ENCODE results near the gene GP1BA.
"Not testable (repeated sequence)": the region's sequence is repeated elsewhere in the genome, so short reads cannot be mapped to it uniquely, and the experiment has no call there.

Gene GP1BA

DNA sequence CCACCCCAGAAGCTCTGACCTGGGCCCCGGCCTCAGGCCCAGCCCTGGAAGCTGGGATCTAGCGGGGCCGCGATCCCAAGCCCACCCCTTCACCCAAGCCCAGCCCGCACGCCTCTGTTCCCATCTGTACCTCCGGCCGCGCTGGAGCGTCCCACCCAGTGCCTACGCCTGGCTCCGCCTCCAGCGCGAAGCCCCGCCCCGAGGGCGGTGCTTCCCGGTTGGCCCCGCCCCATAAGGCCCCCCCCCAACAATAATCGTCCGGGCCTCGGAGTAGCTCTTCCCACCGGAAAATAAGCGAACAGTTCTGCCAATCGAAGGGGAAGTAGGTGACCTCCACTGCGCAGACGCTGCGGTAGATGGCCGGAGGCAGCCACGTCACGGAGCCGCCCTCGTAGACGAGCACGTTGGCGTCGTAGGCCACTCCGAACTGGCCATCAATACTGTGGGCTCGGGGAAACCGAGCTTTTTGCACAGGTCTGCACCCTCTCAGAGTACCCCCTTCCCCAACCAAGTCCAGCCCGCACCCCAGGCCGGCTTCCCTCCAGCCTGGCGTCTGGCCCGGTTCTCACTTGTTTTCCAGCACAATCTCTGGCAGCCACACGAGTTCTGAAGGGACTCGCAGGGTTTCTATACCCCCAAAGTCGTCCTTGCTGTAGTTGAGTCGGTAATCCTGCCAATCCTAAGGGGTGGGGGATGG, 30.3 kb upstream of the GP1BA start:
- DNase-seq: no peak

DNA sequence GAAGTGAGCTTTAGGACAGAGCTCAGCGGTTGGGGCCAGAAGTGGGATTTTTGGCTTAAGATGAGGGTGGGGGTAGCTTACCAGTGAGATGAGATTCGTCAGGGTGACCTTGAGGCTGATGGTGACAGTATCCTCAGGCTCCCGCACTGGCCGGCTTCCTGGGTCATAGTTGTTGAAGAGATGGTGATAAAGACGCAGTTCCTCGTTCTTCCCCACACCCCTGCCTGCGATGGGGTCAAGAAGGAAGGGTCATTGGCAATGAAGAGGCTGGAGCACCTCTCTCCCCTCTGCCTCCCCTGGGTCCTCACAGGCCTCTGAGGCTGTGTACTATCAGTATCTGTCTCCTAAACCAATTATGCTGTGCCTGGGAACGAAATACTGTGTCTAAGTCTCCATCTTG, 29.5 kb upstream of the GP1BA start:
- DNase-seq: no peak

DNA sequence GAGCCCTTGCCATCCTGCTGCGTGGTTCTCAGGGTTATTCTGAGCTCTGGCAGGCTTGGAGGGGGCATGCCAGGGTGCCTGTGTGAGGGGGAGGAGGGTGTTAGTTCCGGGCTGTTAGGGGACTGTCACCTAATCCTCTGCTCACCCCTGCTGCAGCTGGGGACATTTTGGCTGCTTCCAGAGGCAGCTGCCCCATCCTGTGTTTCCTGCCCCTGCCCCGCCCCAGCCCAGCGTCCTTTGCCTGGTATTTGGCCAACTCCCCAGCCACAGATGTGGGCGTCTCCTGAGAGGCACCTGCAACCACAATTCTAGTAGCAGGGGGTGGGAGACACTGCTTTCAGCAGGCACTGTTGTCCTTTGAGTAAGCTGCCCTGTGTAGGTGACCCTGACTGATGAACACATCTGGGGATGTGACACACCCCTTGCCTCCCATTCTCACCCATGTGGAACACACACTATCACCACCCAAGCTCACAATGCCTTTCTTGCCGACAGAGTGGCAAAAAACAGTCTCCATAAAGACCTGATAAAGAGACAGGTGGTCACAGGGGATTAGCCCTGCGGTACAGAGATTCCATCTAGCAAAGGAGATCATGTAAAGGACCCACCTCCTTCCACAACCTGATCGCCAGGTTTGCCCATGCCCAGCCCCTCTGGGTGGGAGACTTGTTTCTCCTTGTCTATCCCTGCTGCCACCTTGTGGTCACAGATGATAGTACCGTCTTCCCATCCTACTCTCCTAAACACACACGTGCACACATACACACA, 28.8 kb upstream of the GP1BA start, which contains the start of gene CHRNE:
CHRNE (minus strand) TSS at position 48 of the 768 bp plus-strand sequence; CDS start at position 13, 35 bp downstream.
- peak; percentile 76 for DNase-seq

- not testable (repeated sequence) for DNase-seq
These were observed 25.4 kb upstream of the GP1BA start for GRCh38 chr17:4906642-4907041.

- DNase-seq: no peak
These were observed 23.8 kb upstream of the GP1BA start for GRCh38 chr17:4908301-4908700.

- DNase-seq: peak; percentile 73
These were observed 23.2 kb upstream of the GP1BA start for GRCh38 chr17:4908711-4909496.

DNA sequence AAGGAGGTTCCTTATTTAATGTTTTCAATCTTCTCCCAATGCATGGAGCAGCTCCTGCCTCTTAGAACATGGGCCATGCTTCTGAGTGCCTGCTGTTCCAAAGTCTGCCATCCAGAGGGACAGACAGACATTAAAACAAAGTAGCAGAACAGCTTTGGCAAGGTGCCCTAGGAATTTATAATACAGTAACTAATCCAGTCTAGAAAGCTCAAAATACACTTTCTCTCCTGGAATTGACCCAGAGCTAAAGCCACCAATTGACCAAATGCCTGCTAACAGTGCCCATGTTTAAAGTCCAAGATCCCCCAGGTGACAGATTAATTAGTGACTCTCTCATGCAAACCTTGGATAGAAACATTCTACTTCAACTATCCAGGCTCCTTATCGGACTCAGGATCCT, 18.1 kb upstream of the GP1BA start:
- no peak for DNase-seq

DNA sequence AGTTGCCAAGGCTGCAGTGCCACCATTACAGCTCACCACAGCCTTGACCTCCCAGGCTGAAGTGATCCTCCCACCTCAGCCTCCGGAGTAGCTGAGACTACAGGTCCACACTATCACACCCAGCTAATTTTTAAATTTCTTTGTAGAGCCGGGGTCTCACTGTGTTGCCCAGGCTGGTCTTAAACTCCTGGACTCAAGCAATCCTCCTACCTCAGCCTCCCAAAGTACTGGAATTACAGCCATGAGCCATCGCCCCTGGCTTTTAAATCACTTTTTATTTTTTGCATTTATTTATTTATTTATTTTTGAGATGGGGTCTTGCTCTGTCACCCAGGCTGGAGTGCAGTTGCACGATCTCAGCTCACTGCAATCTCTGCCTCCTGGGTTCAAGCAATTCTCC, 17.5 kb upstream of the GP1BA start:
- not testable (repeated sequence) for DNase-seq

DNA sequence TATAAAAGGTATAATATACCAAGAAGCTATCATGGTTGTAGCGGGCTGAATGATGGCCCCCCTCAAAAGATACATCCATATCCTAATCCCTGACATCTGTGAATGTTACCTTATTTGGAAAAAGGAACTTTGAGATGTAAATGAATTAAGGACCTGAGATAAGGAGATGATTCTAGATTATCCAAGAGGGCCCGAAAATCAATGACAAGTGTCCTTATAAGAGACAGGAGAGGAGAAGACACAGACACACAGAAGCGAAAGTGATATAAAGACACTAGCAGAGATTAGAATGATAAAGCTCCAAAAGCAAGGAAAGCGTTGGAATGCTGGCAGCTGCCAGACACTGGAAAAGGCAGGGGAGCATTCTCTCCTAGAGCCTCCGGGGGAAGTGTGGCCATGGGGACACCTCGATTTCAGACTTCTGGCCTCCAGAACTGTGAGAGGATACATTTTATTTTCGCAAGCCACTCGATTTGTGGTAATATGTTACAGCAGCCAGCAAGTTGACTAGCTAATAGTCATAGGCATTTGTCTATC, 12.5 kb upstream of the GP1BA start:
- DNase-seq: no peak

- DNase-seq: no peak
These were observed 11.6 kb upstream of the GP1BA start for GRCh38 chr17:4920351-4921048.

- DNase-seq: no peak
These were observed 10.8 kb upstream of the GP1BA start for GRCh38 chr17:4921320-4921719.

DNA sequence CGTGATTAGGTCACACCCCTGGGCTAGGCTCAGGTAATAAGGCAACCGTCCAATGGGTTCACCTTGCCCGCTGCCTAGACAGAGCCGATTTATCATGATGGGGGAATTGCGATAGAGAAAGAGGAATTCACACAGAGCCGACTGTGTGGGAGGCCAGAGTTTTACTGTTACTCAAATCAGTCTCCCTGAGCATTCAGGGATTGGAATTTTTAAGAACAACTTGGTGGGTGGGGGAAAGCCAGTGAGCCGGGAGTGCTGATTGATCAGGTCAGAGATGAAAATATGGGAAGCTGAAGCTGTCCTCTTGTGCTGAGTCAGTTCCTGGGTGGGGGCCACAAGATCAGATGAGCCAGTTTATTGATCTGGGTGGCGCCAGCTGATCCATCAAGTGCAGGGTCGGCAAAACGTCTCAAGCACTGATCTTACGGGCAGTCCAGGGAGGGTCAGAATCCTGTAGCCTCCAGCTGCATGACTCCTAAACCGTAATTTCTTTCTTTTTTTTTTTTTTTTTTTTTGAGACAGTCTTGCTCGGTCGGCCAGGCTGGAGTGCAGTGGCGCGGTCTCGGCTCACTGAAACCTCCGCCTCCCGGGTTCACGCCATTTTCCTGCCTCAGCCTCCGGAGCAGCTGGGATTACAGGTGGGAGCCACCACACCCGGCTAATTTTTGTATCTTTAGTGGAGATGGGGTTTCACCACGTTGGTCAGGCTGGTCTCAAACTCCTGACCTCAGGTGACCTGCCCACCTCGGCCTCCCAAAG, 5.3 kb upstream of the GP1BA start:
- DNase-seq: not testable (repeated sequence)

DNA sequence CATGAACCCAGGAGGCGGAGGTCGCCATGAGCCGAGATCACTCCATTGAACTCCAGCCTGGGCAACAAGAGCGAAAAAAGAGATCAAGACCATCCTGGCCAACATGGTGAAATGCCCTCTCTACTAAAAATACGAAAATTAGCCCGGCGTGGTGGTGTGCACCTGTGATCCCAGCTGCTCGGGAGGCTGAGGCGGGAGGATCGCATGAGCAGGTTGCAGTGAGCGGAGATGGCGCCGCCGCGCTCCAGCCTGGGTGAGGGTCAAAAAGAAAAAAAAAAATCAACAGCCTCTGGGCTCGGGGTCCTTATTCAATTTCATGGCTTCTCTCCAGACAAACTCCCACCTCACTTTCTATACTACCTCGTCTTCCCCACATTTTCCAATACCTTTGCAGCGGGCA, 3.2 kb upstream of the GP1BA start:
- DNase-seq: no peak

DNA sequence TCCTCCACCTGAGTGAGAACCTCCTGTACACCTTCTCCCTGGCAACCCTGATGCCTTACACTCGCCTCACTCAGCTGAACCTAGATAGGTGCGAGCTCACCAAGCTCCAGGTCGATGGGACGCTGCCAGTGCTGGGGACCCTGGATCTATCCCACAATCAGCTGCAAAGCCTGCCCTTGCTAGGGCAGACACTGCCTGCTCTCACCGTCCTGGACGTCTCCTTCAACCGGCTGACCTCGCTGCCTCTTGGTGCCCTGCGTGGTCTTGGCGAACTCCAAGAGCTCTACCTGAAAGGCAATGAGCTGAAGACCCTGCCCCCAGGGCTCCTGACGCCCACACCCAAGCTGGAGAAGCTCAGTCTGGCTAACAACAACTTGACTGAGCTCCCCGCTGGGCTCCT, 679 bp downstream of the GP1BA start:
- DNase-seq: no peak

DNA sequence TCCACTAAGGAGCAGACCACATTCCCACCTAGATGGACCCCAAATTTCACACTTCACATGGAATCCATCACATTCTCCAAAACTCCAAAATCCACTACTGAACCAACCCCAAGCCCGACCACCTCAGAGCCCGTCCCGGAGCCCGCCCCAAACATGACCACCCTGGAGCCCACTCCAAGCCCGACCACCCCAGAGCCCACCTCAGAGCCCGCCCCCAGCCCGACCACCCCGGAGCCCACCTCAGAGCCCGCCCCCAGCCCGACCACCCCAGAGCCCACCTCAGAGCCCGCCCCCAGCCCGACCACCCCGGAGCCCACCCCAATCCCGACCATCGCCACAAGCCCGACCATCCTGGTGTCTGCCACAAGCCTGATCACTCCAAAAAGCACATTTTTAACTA, 1.6 kb downstream of the GP1BA start:
- no peak for DNase-seq

DNA sequence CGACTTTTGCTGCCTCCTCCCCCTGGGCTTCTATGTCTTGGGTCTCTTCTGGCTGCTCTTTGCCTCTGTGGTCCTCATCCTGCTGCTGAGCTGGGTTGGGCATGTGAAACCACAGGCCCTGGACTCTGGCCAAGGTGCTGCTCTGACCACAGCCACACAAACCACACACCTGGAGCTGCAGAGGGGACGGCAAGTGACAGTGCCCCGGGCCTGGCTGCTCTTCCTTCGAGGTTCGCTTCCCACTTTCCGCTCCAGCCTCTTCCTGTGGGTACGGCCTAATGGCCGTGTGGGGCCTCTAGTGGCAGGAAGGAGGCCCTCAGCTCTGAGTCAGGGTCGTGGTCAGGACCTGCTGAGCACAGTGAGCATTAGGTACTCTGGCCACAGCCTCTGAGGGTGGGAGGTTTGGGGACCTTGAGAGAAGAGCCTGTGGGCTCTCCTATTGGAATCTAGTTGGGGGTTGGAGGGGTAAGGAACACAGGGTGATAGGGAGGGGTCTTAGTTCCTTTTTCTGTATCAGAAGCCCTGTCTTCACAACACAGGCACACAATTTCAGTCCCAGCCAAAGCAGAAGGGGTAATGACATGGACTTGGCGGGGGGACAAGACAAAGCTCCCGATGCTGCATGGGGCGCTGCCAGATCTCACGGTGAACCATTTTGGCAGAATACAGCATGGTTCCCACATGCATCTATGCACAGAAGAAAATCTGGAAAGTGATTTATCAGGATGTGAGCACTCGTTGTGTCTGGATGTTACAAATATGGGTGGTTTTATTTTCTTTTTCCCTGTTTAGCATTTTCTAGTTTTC, 2.3 kb downstream of the GP1BA start:
- no peak for DNase-seq

DNA sequence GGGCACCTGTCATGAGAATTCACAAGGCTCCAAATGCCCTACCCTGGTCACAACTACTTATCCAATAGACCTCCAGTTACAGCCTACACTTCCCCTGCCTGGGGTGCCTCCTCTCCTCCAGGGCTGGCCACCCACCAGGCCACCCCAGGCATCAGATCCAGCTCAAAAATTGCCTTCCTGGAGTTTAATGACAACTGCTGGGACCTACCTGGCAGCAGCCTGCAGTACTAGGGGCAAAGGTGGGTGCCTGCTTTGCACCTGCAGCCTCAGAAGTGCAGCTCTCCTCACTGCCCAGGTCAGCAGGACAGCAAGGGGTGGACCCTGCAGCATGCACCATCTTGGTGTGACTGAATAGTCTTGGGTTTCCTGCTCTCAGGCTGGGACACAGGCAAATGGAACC, 3.6 kb downstream of the GP1BA start:
- DNase-seq: no peak

- DNase-seq: no peak
These were observed 4.4 kb downstream of the GP1BA start for GRCh38 chr17:4936436-4936835.

DNA sequence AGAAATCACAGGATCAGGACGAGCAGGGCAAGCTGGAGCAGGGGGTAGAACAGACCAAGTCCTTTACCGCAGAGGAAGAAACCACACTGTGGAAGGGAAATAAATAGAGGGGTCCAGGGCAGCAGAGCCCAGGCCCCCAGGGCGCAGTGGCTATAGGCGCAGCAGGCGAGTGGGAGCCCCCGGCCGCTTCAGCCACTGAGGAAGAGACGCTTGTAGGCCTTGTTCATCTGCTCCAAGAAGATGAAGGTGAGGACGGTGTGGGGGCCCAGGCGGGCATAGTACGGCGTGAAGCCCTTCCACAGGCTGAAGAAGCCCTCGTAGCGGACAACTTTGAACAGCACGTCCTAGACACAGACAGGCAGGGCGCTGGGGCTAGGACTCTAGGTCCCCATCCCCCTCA, 5.5 kb downstream of the GP1BA start:
- no peak for DNase-seq

GRCh38 chr17:4938069-4938491, 6.0 kb downstream of the GP1BA start:
- no peak for DNase-seq

All from activated naive CD4-positive, alpha-beta T cell treated with anti-CD3 and anti-CD28 coated beads, Interleukin-2, amount 50 U/mL, for 16 hours (primary cell).